ENCODE measurements around the gene ABO.
"Not testable (repeated sequence)": the region's sequence is repeated elsewhere in the genome, so short reads cannot be mapped to it uniquely, and the experiment has no call there.

The ABO gene

DNA sequence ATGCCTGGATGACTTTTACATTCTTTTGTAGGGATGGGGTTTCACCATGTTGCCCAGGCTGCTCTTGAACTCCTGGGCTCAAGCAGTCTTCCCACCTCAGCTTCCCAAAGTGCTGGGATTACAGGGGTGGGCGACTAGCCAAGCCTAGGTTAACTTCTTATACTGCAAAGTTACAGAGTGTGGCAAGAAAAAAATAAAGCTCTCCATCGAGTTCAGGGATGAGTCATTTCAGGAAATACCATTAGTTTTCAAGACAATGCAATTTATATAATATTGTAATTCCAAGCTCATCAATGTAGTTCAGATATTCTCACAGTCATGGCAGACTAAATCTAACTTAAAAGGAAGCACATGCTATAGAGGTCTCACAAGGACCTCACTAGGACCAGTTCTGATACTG lies 11.5 kb upstream of the ABO start:
- DNase-seq (ENCODE audit: low spot score) = no peak

DNA sequence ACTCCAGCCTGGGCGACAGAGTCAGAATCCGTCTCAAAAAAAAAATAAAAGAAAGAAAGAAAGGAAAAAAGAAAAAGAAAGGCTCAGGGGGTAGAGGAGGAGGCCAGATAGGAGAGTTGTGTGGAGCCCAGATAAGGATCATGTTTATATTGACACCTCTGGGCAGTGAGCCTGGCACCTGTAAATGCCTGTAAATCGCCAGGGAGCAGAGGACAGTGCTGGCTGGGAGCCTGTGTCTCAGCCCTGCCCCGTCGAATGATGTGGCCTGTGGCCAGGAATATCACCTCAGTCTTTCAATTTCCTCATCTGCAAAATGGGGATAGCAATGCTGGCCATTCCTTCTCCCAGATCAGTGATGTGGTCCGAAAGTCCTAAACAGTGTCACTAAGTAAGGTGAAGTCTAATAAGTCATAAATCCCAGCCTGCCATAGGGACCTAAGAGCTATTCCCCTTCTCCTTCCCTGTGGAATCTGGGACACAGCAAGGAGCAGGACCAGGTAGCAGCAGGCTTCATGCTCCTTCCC lies 10.3 kb upstream of the ABO start:
- no peak for DNase-seq (ENCODE audit: low spot score)

DNA sequence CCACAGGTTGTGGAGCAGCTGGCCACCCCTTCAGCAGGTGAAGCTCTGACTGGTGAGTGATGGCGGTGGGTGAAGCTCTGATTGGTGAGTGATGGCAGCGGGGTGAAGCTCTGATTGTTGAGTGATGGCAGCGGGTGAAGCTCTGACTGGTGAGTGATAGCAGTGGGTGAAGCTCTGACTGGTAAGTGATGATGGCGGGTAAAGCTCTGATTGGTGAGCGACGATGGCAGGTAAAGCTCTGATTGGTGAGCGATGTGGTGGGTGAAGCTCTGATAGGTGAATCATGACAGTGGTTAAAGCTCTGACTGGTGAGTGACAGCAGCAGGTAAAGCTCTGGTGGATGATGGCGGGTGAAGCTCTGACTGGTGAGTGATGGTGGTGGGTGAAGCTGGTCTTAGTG lies 9.4 kb upstream of the ABO start:
- no peak for DNase-seq (ENCODE audit: low spot score)

DNA sequence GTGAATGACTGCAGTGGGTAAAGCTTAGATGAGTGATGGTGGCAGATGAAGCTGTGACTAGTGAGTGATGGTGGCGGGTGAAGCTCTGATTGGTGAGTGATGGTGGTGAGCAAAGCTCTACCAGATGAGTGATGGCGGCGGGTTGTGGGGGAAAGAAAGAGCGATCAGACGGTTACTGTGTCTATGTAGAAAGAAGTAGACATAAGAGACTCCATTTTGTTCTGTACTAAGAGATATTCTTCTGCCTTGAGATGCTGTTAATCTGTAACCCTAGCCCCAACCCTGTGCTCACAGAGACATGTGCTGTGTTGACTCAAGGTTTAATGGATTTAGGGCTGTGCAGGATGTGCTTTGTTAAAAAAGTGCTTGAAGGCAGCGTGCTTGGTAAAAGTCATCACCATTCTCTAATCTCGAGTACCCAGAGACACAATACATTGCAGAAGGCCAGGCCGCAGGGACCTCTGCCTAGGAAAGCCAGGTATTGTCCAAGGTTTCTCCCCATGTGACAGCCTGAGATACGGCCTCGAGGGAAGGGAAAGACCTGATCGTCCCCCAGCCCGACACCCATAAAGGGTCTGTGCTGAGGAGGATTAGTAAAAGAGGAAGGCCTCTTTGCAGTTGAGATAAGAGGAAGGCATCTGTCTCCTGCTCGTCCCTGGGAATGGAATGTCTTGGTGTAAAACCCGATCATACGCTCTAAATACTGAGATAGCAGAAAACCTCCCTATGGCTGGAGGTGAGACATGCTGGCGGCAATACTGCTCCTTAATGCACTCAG lies 8.4 kb upstream of the ABO start:
- DNase-seq (ENCODE audit: low spot score) = not testable (repeated sequence)

DNA sequence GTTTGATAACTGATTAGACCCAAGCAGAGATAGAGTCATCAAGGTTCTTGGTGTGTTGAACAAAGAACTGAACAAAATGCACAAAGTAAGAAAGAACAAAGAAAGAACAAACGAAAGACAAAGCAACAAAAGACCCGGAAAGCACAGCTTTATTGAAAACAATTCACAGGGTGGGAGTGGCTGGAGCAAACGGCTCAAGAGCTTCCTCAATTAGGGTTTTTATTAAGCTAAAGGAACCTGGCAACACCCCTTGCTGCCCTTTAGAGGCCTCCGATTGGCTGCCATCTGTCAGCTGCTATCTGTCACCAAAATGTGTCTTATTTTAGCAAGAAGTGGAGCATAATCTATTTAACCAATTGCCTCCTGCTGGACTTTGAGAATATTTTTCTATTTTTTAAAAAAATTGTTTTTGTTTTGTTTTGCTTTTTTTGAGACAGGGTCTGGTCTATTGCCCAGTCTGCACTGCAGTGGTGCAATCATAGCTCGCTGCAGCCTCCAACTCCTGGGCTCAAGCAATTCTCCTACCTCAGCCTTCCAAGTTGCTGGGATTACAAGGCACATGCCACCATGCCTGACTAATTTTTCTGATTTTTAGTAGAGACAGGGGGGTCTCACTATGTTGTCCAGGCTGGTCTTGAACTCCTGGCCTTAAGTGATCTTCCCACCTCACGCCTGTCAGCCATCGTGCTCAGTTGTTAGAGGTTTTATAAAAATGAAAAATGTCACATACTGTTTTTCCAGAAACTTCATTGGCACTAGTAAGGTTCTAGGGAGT lies 7.7 kb upstream of the ABO start:
- DNase-seq (ENCODE audit: low spot score) = peak; percentile 43

DNA sequence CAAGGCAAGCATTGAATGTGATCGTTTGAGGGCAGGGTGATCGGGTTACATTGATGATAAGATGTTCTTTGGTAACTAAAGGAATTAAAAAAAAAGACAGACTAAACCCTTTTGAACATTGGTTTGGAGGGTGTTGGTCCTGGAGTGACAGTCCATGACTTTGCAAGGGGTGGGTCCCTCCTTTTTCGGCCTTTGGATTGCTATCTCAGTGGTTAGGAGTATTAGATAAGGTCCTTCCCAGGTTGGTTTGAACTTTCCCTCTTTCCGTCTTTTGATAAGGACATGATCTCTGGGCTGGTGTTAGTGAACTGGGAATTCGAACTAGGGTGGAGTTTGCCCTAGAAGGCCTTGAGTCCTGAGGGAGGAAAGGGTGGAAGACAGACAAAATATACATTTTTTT lies 5.4 kb upstream of the ABO start:
- DNase-seq (ENCODE audit: low spot score) = no peak

DNA sequence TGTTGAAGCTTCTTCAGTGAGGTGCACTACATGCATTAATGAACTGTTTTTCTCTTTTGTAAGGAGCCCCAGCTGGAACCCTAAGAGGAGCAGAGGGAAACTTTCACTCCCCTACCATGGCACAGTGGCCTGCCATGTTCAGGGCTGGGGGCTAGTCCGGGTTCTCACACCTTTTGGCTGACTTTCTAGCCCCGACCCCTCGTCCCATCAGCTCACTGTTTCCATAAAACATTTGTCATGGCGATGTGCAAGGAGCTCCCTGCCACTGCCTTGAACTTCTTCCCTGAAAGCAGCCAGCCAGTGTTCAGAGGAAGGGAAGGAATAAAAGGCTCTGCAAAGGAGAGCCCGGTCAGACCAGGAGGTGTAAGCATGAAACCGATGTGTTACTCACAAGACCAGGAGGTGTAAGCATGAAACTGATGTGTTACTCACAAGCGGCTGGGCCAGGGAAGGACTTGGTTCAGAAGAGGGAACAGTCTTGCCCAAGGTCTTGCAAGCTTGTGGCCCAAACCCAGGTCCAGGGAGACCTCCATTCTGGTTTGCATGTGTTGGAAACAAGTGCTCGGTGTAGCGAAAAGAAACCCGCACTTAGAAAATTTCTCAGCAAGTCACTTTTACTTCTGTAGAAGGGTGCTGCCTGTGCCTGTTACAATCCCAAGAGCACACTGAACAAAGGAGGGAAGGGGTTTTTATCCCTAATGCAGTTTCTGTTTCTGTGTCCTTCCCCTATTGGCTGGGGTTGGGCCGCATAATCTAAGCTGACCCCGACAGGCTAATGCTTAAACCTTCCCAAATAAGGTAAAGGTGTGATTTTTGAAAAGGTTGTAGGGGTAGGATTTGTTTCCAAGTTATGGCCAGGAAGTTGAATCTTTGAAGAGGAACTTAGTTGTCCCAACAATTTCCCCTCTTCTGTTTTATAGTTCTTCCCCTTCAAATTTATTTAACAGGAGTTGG lies 3.4 kb upstream of the ABO start:
- no peak for DNase-seq (ENCODE audit: low spot score)

DNA sequence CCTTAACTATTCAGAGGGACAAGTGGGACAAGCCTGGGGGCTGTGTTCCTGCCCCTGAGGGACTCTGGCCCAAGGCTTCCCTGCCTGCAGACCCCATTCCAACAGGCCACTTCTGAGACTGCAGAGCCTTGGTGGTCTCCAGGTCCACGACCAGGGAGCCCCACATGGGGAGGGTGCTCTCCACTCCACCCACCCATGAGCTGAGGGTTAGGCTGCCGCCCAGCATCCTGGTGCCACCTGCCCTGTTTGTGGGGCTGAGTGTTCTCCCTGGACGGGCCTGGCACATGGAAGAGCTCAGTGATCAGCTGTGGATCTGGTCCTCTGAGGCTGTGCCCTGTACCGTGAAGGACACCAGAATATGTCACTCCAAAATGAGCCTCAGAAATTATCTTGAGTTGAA lies 2.5 kb upstream of the ABO start:
- no peak for DNase-seq (ENCODE audit: low spot score)

DNA sequence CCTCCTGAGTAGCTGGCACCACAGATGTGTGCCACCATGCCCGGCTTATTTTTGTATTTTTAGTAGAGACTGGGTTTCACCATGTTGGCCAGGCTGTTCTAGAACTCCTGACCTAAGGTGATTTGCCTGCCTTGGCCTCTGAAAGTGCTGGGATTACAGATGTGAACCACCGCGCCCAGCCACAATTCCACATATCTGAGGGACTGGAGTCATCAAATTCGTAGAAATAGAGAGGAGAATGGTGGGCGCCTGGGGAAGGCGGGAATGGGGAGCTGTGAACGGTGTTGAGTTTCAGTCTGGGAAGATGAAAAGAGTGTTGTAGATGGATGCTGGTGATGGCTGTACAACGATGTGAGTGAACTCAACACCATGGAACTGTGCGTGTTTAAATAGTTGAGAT lies 1.9 kb upstream of the ABO start:
- no peak for DNase-seq (ENCODE audit: low spot score)

DNA sequence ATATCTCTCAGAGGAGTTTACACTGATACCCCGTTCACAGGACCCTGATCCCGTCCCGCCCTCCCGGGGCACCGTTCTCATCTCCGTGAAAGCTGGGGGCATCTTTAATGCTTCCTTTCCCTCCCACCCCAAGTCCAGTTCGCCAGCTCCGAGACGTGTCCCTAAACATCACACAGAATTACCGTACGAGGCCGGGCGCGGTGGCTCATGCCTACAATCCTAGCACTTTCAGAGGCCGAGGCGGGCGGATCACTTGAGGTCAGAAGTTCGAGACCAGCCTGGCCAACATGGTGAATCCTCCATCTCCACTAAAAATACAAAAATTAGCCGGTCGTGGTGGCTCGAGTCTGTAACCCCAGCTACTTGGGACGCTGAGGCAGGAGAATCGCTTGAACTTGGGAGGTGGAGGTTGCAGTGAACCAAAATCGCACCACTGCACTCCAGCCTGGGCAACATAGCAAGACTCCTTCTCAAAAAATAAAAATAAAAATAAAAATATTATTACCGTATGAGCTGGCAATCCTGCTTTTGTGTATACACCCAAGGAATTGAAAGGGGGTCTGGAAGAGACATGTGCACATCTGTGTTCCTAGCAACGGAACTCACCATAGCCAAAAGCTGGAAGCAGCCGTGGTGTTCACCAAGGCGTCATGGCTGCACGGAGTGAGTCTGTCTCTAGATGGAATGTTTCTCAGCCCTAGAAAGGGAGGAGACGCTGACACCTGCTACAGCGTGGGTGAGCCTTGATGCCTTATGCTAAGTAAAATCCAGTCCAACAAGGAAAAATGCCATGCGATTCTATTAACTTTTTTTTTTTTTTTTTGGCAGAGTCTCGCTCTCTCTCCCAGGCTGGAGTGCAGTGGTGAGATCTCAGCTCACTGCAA lies 1.2 kb upstream of the ABO start:
- DNase-seq (ENCODE audit: low spot score) = no peak

DNA sequence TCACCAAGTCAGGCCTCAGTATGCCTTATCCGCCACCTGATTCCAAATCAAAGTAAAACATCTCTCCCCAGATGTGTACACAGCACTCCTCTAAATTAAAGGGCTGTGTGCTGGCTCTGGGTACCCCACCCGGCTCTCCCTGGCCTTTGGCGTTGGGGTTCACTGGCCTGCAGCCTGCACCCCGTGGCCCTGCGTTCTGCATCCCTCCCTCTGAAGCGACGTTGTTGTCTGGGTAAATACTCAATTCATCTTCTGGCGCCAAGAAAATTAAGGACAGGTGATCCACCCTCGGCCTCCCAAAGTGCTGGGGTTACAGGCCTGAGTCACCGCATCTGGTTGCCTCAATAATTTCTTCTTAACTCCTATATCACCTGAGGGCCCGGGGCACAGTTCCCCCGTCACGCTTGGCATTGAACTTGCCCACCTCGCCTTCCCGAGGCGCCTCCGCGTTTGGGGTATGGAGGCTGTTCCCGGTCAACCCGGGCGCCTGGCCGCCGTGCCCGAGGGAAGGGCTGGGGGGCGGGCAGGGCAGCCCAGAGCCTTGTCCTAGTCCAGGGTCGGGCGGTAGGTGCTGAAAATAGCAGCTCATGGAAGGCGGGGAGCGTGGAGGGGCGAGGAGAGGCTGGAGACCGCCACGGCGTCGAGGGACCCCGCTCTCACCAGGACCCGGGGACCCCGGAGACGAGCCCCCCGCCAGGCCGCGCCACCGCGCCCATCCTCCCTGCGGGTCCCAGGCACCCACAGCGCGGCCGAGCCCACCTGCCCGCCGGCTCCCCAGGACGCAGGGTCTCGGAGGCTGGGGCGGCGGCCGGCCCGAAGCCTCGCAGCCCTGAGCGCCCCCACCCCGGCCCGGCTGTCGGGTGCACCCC lies 531 bp downstream of the ABO start:
- DNase-seq (ENCODE audit: low spot score) = no peak

DNA sequence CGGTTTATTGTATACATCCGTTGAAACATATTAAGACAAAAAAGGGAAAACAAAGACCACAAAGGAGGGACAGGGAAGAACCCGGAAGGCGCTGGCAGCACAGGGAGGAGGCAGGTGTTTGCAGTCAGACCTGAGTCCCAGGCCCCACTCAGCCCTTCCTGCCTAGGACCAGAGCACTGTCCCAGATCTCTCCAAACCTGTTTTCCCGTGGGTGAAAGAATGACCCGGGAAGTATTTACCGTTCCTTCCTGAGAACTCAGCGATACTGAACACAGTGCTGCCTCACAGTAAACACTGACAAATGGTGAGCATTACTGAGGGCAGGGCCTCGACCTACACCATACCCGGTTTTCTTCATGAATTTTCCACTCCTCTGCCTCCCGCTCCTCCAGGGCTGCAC lies 1.2 kb downstream of the ABO start:
- no peak for DNase-seq (ENCODE audit: low spot score)

DNA sequence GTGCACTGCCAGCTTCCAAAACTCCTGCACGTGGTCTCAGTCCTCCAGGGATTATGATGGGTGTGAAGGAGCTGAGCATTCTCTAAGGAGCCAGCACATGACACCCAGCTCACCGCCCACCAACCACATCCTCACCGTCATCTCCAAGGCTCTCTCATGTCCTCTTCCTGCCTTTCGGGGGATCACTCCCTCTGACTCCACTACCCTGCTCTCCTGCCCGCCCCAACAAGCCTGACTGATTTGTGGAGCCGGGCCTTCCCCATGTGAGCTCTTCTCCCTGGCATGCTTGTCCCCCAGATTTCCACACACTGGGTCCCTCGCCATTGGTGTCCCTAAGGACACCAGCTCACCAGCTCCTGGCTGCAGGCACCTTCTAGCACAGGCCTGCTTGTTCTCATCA lies 1.9 kb downstream of the ABO start:
- DNase-seq (ENCODE audit: low spot score) = no peak

DNA sequence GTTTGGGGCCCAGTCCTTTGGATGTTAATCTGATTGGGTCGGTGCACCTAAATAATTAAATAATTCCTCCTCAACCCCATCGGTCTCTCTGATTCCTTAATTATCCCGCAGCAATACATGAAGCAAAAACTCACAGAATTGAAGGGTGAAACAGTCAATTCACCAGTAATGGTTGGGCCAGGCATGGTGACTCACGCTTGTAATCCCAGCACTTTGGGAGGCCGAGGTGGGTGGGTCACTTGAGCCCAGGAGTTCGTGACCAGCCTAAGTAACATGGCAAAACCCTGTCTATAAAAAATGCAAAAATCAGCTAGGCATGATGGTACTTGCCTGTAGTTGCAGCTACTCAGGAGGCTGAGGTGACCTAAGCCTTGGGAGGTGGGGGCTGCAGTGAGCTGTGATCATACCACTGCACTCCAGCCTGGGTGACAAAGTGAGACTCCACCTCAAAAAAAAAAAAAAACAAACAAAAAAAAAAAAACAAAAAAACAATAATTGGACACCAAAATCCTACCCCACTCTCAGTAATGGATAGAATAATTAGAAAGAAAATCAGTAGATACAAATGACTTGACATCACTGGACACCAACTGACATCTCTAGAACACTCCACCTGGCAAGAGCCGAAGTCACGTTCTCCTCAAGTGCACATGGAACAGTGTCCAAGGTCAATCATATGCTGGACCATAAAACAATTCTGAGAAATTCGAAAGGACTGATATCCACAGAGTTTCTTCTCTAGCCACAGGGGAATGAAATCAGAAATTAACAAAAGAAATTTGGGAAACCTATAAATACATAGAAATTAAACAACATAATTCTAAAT lies 5.3 kb downstream of the ABO start:
- no peak for DNase-seq (ENCODE audit: low spot score)

DNA sequence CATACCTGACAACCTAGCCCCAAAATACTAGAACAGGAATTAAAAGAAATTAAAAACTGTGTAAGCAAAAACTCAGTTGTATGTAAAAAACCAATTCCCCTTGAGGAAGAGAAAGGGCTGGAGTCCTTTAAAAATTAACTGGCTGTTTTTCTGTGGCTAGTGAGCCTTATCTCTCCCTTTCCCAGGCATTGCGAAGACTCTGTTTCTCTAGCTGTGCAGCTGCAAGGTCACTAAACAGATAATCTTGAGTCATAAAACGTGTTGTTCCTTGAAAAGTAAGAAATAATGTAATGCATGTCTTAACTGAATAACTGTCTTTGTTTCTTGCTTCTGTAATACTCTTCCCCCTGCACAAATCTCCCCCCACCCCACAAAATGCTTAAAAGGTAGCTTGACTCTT lies 5.9 kb downstream of the ABO start:
- DNase-seq (ENCODE audit: low spot score) = not testable (repeated sequence)

DNA sequence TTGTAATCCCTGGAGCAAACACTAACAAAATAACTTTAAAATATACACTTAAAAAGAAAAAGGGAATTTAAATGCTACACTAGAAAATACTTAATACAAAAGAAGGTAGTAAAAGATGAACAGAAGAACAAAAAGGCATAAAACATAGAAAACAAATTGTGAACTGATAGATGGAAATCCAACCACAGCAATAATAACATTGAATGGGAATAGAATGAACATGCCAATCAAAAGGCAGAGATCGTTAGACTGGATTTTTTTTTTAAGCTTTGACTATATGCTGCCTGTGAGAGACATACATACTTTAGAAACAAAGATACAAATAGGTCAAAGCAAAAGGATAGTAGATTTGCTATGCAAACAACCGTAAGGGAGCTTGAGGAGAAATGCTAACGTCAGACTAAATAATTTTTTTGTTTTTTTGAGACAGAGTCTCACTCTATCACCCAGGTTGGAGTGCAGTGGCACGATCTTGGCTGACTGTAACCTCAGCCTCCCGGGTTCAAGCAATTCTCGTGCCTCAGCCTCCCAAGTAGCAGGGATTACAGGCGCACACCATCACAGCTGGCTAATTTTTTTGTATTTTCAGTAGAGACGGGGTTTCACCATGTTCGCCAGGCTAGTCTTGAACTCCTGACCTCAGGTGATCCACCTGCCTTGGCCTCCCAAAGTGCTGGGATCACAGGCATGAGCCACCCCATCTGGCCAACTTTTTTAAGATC lies 6.5 kb downstream of the ABO start:
- DNase-seq (ENCODE audit: low spot score) = no peak

DNA sequence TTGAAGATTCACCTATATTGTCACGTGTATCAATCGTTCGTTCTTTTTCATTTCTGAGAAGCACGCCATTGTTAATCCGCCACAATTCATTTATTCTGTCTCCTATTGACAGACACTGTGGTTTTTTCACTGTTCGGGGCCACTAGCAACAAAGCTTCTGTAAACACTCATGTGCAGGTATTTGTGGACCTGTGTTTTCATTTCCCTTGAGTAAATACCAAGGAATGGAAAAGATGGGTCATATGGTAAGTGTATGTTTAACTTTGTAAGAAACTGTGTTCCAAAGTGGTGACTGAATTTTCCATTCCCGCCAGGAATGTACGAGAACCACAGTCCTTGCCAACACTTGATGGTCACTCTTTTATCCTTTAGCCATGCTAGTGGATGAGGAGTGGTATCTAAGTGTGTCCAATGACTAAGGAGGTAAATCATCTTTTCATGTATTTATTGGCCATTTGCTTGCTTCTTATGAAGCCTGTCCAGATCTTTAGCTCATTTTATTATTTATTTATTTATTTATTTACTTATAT lies 10.7 kb downstream of the ABO start:
- DNase-seq (ENCODE audit: low spot score) = no peak

DNA sequence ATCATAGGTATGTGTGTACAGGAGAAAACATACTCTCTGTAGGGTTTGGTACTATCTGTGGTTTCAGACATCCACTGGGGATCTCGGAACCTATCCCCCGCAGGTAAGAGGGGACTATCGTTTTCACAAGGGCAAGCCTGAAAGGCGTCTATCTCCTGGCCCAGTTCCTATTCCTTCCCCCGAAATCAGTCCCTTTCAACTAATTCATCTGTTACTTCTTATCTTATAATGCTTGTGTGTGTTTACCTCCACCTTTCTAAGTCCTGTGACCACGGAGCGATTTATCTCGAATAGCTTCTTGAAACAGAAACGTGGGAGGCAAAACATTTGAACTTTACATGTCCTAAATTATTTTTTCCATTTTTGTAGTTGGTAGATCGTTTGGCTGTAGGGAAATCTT lies 11.4 kb downstream of the ABO start:
- DNase-seq (ENCODE audit: low spot score) = no peak
